HepG2 (cell line): ENCODE results near the gene LAMB3. TPM values are rescaled to one million over a fixed set of nuclear protein-coding genes. Genes with fewer than 3 reads are reported as not detected.

ENCODE experiments used
- BCL6 ChIP-seq: IDR thresholded peaks from 2 replicates; pipeline ENCODE4 v1.6.1; 2016; ENCODE audit warnings: missing genetic modification reagents, missing compliant biosample characterization
- HDAC6 ChIP-seq: fragments of 200-600 bp; sonication (generic); IDR thresholded peaks from 2 replicates; pipeline ENCODE4 v1.7.0; 2017; ENCODE audit warnings: mild to moderate bottlenecking, antibody characterized with exemption, low read length, low read depth
- MEIS2 ChIP-seq: sonication (generic); formaldehyde crosslinking; IDR thresholded peaks from 2 replicates; pipeline ENCODE4 v1.9.0; 2021; ENCODE audit warnings: mild to moderate bottlenecking, missing genetic modification reagents
- NBN ChIP-seq: fragments of 450-650 bp; conservative IDR thresholded peaks from 2 replicates; pipeline ENCODE4 v1.6.1; 2017
- PAF1 ChIP-seq: IDR thresholded peaks from 2 replicates; pipeline ENCODE4 v1.6.1; 2016; ENCODE audit warnings: missing genetic modification reagents, missing compliant biosample characterization
- PPARG ChIP-seq: conservative IDR thresholded peaks from 2 replicates; pipeline ENCODE4 v1.6.1; 2016; ENCODE audit warnings: missing biosample characterization, missing genetic modification reagents
- PRPF4 ChIP-seq: fragments of 200-400 bp; formaldehyde crosslinking; IDR thresholded peaks from 2 replicates; pipeline ENCODE4 v1.6.1; 2016; ENCODE audit warnings: low read length, low read depth; ENCODE audit not compliant: poor library complexity, severe bottlenecking
- RXRA ChIP-seq: sonication (generic); formaldehyde crosslinking; IDR thresholded peaks from 2 replicates; pipeline ENCODE4 v1.5.1; 2020; ENCODE audit warnings: missing genetic modification reagents
- SMARCC2 ChIP-seq: fragments of 450-650 bp; IDR thresholded peaks from 2 replicates; pipeline ENCODE4 v1.6.1; 2017; ENCODE audit warnings: antibody characterized with exemption, mild to moderate bottlenecking
- SMC3 ChIP-seq: IDR thresholded peaks from 2 replicates; pipeline ENCODE4 v1.6.1; 2011; ENCODE audit warnings: low read length, improper control_type of control experiment
- STAG1 ChIP-seq: sonication (generic); formaldehyde crosslinking; IDR thresholded peaks from 2 replicates; pipeline ENCODE4 v1.4.0; 2020; ENCODE audit warnings: missing genetic modification reagents
- TBL1XR1 ChIP-seq: fragments of 150-350 bp; IDR thresholded peaks from 2 replicates; pipeline ENCODE4 v1.6.1; 2014; ENCODE audit warnings: borderline replicate concordance, low read length; ENCODE audit not compliant: partially characterized antibody
- ZFX ChIP-seq: sonication (generic); formaldehyde crosslinking; IDR thresholded peaks from 2 replicates; pipeline ENCODE4 v1.4.0; 2020; ENCODE audit warnings: mild to moderate bottlenecking, low read depth, missing genetic modification reagents, moderate library complexity
- ZNF263 ChIP-seq: sonication (generic); formaldehyde crosslinking; IDR thresholded peaks from 2 replicates; pipeline ENCODE4 v1.4.0; 2020; ENCODE audit warnings: missing genetic modification reagents
- ZNF776 ChIP-seq: sonication (generic); formaldehyde crosslinking; IDR thresholded peaks from 2 replicates; pipeline ENCODE4 v1.4.0; 2020; ENCODE audit warnings: mild to moderate bottlenecking, missing genetic modification reagents
- ZSCAN9 ChIP-seq: IDR thresholded peaks from 2 replicates; pipeline ENCODE4 v1.6.1; 2016; ENCODE audit warnings: borderline replicate concordance
- polyA plus RNA-seq, 8 experiments: library from polyadenylated mRNA; depleted of rRNA in 3 of 8; stranded (reverse) in 7 of 8; unstranded in 1 of 8; fragments of >200 nt; fragmentation: Illumina TruSeq in 4 of 8; extraction: Trizol in 4 of 8; gene quantifications; 2 replicates each; pipeline versions ENCODE4 v1.2.1 to v1.2.3, GENCODE V29; 2011 to 2016; ENCODE audit warnings: low read depth in 4 of 8, missing spikeins in 1 of 8, mixed read lengths in 1 of 8; ENCODE audit not compliant: insufficient read depth in 1 of 8
- total RNA-seq, 5 experiments: library from RNA; depleted of rRNA; stranded (reverse); fragments of >200 nt; fragmentation: Illumina TruSeq; extraction: Trizol; gene quantifications; 2 replicates each; pipeline ENCODE4 v1.2.3, GENCODE V29; 2016; ENCODE audit warnings: low read depth in 1 of 5
- TF ChIP-seq, protein P1 (sequence below): sonication (generic); formaldehyde crosslinking; IDR thresholded peaks from 2 replicates; pipeline ENCODE4 v1.4.0; 2020; ENCODE audit warnings: missing genetic modification reagents, borderline replicate concordance
- TF ChIP-seq, protein P2 (sequence below): sonication (generic); formaldehyde crosslinking; IDR thresholded peaks from 2 replicates; pipeline ENCODE4 v1.4.0; 2020; ENCODE audit warnings: missing genetic modification reagents
- TF ChIP-seq, protein P3 (sequence below): sonication (generic); formaldehyde crosslinking; IDR thresholded peaks from 2 replicates; pipeline ENCODE4 v1.4.0; 2020; ENCODE audit warnings: missing genetic modification reagents
- TF ChIP-seq, protein P4 (sequence below): IDR thresholded peaks from 2 replicates; pipeline ENCODE4 v1.6.1; 2016; ENCODE audit warnings: low read depth

The LAMB3 gene
- total and polyA plus RNA-seq, 2 of the 13 experiments (the other 11 are each of a cell fraction or from before 2014, with no cell fraction given) = 0.18 to 0.24 TPM

DNA sequence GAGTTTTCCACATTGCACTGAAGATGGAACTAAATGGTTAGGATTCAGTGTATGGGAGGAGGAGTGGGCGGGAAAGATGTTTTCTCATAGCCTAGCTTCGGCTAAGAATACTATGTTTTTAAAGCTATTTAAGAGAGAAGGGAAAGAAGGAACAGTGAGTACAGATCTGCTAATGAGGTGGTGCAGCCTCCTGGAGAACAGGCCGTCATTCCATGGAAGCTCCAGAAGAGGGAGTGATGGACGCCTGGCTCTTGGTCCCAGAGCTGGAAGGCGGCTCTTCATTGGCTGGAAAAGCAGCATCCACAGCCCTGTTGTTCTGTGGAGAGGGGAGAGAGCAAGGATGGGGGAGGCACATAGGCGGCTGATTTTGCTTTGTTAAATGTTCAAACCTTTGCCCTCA, 61.8 kb downstream of the LAMB3 start (continued):
- TF ChIP-seq, protein P1, sequence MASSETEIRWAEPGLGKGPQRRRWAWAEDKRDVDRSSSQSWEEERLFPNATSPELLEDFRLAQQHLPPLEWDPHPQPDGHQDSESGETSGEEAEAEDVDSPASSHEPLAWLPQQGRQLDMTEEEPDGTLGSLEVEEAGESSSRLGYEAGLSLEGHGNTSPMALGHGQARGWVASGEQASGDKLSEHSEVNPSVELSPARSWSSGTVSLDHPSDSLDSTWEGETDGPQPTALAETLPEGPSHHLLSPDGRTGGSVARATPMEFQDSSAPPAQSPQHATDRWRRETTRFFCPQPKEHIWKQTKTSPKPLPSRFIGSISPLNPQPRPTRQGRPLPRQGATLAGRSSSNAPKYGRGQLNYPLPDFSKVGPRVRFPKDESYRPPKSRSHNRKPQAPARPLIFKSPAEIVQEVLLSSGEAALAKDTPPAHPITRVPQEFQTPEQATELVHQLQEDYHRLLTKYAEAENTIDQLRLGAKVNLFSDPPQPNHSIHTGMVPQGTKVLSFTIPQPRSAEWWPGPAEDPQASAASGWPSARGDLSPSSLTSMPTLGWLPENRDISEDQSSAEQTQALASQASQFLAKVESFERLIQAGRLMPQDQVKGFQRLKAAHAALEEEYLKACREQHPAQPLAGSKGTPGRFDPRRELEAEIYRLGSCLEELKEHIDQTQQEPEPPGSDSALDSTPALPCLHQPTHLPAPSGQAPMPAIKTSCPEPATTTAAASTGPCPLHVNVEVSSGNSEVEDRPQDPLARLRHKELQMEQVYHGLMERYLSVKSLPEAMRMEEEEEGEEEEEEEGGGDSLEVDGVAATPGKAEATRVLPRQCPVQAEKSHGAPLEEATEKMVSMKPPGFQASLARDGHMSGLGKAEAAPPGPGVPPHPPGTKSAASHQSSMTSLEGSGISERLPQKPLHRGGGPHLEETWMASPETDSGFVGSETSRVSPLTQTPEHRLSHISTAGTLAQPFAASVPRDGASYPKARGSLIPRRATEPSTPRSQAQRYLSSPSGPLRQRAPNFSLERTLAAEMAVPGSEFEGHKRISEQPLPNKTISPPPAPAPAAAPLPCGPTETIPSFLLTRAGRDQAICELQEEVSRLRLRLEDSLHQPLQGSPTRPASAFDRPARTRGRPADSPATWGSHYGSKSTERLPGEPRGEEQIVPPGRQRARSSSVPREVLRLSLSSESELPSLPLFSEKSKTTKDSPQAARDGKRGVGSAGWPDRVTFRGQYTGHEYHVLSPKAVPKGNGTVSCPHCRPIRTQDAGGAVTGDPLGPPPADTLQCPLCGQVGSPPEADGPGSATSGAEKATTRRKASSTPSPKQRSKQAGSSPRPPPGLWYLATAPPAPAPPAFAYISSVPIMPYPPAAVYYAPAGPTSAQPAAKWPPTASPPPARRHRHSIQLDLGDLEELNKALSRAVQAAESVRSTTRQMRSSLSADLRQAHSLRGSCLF (CRISPR knock-in tag) = no peak
- TF ChIP-seq TBL1XR1 = no peak
- no peak for TF ChIP-seq ZSCAN9 (CRISPR knock-in tag)
- TF ChIP-seq MEIS2 (CRISPR knock-in tag) = no peak
- TF ChIP-seq SMC3 = peak; percentile 39; the same call in 1 of the 2 replicates
- TF ChIP-seq NBN = no peak
- TF ChIP-seq, protein P2, sequence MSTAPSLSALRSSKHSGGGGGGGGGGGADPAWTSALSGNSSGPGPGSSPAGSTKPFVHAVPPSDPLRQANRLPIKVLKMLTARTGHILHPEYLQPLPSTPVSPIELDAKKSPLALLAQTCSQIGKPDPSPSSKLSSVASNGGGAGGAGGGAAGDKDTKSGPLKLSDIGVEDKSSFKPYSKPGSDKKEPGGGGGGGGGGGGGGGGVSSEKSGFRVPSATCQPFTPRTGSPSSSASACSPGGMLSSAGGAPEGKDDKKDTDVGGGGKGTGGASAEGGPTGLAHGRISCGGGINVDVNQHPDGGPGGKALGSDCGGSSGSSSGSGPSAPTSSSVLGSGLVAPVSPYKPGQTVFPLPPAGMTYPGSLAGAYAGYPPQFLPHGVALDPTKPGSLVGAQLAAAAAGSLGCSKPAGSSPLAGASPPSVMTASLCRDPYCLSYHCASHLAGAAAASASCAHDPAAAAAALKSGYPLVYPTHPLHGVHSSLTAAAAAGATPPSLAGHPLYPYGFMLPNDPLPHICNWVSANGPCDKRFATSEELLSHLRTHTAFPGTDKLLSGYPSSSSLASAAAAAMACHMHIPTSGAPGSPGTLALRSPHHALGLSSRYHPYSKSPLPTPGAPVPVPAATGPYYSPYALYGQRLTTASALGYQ = no peak
- TF ChIP-seq SMARCC2 = no peak
- TF ChIP-seq, protein P3, sequence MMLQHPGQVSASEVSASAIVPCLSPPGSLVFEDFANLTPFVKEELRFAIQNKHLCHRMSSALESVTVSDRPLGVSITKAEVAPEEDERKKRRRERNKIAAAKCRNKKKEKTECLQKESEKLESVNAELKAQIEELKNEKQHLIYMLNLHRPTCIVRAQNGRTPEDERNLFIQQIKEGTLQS (CRISPR knock-in tag) = no peak
- no peak for TF ChIP-seq ZNF776
- no peak for TF ChIP-seq PRPF4
- no peak for TF ChIP-seq HDAC6
- TF ChIP-seq ZFX (CRISPR knock-in tag) = no peak
- peak; percentile 17; the same call in 1 of the 2 replicates for TF ChIP-seq STAG1 (CRISPR knock-in tag)
- no peak for TF ChIP-seq BCL6 (CRISPR knock-in tag)
- TF ChIP-seq PAF1 (CRISPR knock-in tag) = no peak
- TF ChIP-seq ZNF263 (CRISPR knock-in tag) = no peak
- TF ChIP-seq, protein P4, sequence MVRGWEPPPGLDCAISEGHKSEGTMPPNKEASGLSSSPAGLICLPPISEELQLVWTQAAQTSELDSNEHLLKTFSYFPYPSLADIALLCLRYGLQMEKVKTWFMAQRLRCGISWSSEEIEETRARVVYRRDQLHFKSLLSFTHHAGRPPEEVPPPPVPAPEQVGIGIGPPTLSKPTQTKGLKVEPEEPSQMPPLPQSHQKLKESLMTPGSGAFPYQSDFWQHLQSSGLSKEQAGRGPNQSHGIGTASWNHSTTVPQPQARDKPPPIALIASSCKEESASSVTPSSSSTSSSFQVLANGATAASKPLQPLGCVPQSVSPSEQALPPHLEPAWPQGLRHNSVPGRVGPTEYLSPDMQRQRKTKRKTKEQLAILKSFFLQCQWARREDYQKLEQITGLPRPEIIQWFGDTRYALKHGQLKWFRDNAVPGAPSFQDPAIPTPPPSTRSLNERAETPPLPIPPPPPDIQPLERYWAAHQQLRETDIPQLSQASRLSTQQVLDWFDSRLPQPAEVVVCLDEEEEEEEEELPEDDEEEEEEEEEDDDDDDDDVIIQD (CRISPR knock-in tag) = no peak
- TF ChIP-seq RXRA = no peak
- TF ChIP-seq PPARG = no peak
